Hindlimb muscle (tissue), 1 donor: ENCODE results near the gene ATP4A. TPM values are rescaled to one million over a fixed set of nuclear protein-coding genes. Genes with fewer than 3 reads are reported as not detected.
"Not testable (repeated sequence)": the region's sequence is repeated elsewhere in the genome, so short reads cannot be mapped to it uniquely, and the experiment has no call there.

Source experiments
- DNase-seq: peaks from one replicate; pipeline ENCODE4 v3.0.0-alpha.2; 2013
- polyA plus RNA-seq: library from polyadenylated mRNA; unstranded; fragments of 120-200 nt; gene quantifications from one replicate; pipeline ENCODE4 v1.2.1, GENCODE V29; 2013; ENCODE audit not compliant: insufficient read length

Gene ATP4A
- not detected for polyA plus RNA-seq

- no peak for DNase-seq
Measured at GRCh38 chr19:35563207-35563829, at the start of gene ATP4A. ATP4A (minus strand) TSS chr19:35563658; CDS start chr19:35563629, 29 bp downstream.

GRCh38 chr19:35612559-35613321, 49.3 kb upstream of the ATP4A start, which contains the start of gene HAUS5:
HAUS5 (plus strand) TSS chr19:35612735; CDS start chr19:35612795, 60 bp downstream.
- DNase-seq = peak; percentile 97

- DNase-seq = no peak
Measured at GRCh38 chr19:35612224-35612558, 48.7 kb upstream of the ATP4A start.

- no peak for DNase-seq
Measured at GRCh38 chr19:35609851-35610353, 46.4 kb upstream of the ATP4A start.

GRCh38 chr19:35608251-35608650, 44.8 kb upstream of the ATP4A start:
- DNase-seq = no peak

GRCh38 chr19:35607661-35608060, 44.2 kb upstream of the ATP4A start:
- DNase-seq = no peak

- not testable (repeated sequence) for DNase-seq
Measured at GRCh38 chr19:35607170-35607569, 43.7 kb upstream of the ATP4A start.

GRCh38 chr19:35604436-35604835, 41.0 kb upstream of the ATP4A start:
- not testable (repeated sequence) for DNase-seq

GRCh38 chr19:35601971-35602370, 38.5 kb upstream of the ATP4A start:
- DNase-seq = no peak

GRCh38 chr19:35596366-35596999, 33.0 kb upstream of the ATP4A start:
- DNase-seq = no peak

GRCh38 chr19:35595928-35596327, 32.5 kb upstream of the ATP4A start:
- DNase-seq = no peak

- DNase-seq = not testable (repeated sequence)
Measured at GRCh38 chr19:35595026-35595425, 31.6 kb upstream of the ATP4A start.

GRCh38 chr19:35592226-35592625, 28.8 kb upstream of the ATP4A start:
- DNase-seq = peak; percentile 25

- DNase-seq = no peak
Measured at GRCh38 chr19:35590875-35591274, 27.4 kb upstream of the ATP4A start.

GRCh38 chr19:35587321-35587720, 23.9 kb upstream of the ATP4A start:
- no peak for DNase-seq

GRCh38 chr19:35585848-35586247, 22.4 kb upstream of the ATP4A start, which contains the start of gene PMIS2:
PMIS2 (plus strand) TSS chr19:35586173; CDS start chr19:35586260, 87 bp downstream.
- no peak for DNase-seq

- DNase-seq = no peak
Measured at GRCh38 chr19:35582760-35583159, 19.3 kb upstream of the ATP4A start.

GRCh38 chr19:35578707-35579106, 15.2 kb upstream of the ATP4A start:
- no peak for DNase-seq

- DNase-seq = no peak
Measured at GRCh38 chr19:35577918-35578317, 14.5 kb upstream of the ATP4A start.

- no peak for DNase-seq
Measured at GRCh38 chr19:35571406-35571965, 8.0 kb upstream of the ATP4A start.

GRCh38 chr19:35569281-35569781, 5.9 kb upstream of the ATP4A start:
- DNase-seq = no peak

- no peak for DNase-seq
Measured at GRCh38 chr19:35566738-35567137, 3.3 kb upstream of the ATP4A start.
